Measurements from ENCODE around the gene DNAAF5. TPM values are rescaled to one million over a fixed set of nuclear protein-coding genes. Genes with fewer than 3 reads are reported as not detected.

DNAAF5 gene
- total RNA-seq, 4 donors from 2014 or later = 26.8 to 75.8 (median 45.3) TPM

DNA sequence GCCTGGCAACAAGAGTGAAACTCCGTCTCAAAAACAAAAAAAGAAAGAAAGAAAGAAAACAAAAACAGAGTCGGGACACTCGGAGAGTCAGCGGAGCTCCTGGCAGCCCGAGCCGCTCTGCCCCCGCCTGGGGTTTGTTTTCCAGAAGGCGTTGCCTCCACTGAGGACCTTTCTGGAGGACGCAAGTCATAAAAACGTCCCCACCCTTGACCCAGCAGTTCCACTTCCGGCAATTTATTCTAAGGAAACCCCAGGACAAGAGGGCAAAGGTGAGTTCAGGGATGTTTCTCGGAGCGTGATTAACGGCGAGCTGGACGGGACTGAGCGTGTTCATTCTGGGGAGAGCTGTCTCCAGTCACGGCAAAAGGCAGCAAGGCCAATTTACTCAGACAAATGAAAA lies 78.8 kb downstream of the DNAAF5 start:
- DNase-seq = peak in 2 of 3 donors; percentile 78 to 88
- Histone ChIP-seq H3K4me1 (peaks cover 0 to 20% (median 5%) of the 10 kb centered on the region in 4 donors), H3K27ac (peak overlapping the region in 3 of 4 donors; percentile 25 to 80 (median 72))

DNA sequence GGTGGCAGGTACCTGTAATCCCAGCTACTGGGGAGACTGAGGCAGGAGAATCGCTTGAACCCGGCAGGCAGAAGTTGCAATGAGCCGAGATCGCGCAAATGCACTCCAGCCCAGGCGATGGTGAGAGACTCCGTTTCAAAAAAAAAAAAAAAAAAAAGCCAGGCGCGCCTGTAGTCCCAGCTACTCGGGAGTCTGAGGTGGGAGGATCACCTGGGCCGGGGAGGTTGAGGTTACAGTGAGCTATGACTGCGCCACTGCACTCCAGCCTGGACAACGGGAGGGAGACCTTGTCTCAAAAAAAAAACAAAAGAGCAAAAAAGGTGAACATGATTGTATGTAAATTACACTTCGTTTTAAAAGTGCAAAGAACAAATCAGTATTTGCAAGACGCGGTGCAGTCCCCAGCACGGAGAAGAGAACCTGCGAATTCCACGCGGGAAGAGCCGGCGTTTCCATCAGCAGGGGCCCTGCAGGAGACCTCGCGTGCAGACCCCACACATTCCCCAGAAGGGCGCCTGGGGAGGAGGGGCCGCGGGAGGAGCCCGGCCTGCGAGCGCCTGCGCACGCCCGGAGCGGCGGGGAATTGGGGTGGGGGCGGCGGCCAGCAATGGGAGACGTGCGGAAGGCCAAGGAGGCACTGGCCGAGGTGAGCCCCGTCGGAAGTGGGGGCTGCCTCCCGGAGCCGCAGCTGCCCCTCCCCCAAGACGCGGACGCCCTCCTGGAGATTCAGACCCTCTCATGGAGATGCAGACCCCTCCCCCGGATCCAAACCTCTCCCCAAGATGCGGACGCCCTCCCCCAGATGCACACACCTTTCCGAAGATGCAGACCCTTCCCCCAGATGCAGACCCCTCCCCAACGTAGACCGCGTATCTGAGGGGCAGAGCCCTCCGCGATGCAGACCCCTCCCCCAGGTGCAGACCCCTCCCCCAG lies 89.1 kb downstream of the DNAAF5 start:
- Histone ChIP-seq H3K9me3 (no peaks in the 10 kb centered on the region), H3K27ac (peak overlapping the region; percentile 22 to 89 (median 56)), H3K27me3 (no peaks in the 10 kb centered on the region), H3K36me3 (no peaks in the 10 kb centered on the region), H3K4me3 (peak overlapping the region; percentile 64 to 96 (median 83)), H3K4me1 (peaks cover 0 to 33% (median 7%) of the 10 kb centered on the region in 4 donors)
- no peak for DNase-seq
- TF ChIP-seq POLR2A (IDR thresholded peaks at IDR 0.05) = no peak
- TF ChIP-seq, protein P1, sequence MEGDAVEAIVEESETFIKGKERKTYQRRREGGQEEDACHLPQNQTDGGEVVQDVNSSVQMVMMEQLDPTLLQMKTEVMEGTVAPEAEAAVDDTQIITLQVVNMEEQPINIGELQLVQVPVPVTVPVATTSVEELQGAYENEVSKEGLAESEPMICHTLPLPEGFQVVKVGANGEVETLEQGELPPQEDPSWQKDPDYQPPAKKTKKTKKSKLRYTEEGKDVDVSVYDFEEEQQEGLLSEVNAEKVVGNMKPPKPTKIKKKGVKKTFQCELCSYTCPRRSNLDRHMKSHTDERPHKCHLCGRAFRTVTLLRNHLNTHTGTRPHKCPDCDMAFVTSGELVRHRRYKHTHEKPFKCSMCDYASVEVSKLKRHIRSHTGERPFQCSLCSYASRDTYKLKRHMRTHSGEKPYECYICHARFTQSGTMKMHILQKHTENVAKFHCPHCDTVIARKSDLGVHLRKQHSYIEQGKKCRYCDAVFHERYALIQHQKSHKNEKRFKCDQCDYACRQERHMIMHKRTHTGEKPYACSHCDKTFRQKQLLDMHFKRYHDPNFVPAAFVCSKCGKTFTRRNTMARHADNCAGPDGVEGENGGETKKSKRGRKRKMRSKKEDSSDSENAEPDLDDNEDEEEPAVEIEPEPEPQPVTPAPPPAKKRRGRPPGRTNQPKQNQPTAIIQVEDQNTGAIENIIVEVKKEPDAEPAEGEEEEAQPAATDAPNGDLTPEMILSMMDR (IDR thresholded peaks at IDR 0.05) = no peak

More for the DNA sequence above, 78.8 kb downstream of the DNAAF5 start:
- Histone ChIP-seq H3K4me3 (peak overlapping the region in 2 of 4 donors; percentile 9 to 34), H3K27me3 (no peaks in the 10 kb centered on the region), H3K9me3 (no peaks in the 10 kb centered on the region), H3K36me3 (no peaks in the 10 kb centered on the region)
- TF ChIP-seq, protein P1 (IDR thresholded peaks at IDR 0.05) = no peak
- TF ChIP-seq POLR2A (IDR thresholded peaks at IDR 0.05) = peak in 1 of 2 donors; percentile 51

DNA sequence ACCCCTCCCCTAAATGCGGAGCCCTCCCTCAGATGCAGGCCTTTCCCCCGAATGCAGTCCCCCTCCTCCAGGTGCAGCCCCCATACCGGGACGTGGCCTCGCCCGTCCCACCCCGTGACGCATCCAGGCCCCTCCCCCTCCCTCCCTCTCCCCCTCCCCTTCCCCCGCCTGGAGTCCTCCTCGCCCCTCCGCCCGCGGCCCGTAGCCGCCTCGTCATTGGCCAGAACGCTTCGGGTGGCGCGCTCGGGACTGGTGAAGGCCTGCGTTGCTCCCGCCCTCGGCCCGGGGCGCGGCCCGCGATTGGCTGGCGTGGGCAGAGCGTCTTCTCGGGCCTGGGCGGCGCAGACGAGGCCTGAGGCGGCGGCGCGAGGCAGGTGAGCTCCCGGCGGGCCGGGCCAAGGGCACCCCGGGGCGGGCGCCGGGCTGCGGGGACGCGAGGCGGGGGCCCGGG lies 89.8 kb downstream of the DNAAF5 start:
- peak overlapping the region; percentile 22 to 91 (median 83) for H3K27ac ChIP-seq
- no peaks in the 10 kb centered on the region for H3K27me3 ChIP-seq
- H3K4me3 ChIP-seq = peak overlapping the region; percentile 64 to 96 (median 83)
- H3K36me3 ChIP-seq = no peaks in the 10 kb centered on the region
- H3K4me1 ChIP-seq = peaks cover 0 to 38% (median 7%) of the 10 kb centered on the region in 4 donors
- H3K9me3 ChIP-seq = no peaks in the 10 kb centered on the region
- TF ChIP-seq, protein P1 (IDR thresholded peaks at IDR 0.05) = no peak
- TF ChIP-seq POLR2A (IDR thresholded peaks at IDR 0.05) = peak; percentile 71 to 72
- peak; percentile 96 to 99 (median 98) for DNase-seq

DNA sequence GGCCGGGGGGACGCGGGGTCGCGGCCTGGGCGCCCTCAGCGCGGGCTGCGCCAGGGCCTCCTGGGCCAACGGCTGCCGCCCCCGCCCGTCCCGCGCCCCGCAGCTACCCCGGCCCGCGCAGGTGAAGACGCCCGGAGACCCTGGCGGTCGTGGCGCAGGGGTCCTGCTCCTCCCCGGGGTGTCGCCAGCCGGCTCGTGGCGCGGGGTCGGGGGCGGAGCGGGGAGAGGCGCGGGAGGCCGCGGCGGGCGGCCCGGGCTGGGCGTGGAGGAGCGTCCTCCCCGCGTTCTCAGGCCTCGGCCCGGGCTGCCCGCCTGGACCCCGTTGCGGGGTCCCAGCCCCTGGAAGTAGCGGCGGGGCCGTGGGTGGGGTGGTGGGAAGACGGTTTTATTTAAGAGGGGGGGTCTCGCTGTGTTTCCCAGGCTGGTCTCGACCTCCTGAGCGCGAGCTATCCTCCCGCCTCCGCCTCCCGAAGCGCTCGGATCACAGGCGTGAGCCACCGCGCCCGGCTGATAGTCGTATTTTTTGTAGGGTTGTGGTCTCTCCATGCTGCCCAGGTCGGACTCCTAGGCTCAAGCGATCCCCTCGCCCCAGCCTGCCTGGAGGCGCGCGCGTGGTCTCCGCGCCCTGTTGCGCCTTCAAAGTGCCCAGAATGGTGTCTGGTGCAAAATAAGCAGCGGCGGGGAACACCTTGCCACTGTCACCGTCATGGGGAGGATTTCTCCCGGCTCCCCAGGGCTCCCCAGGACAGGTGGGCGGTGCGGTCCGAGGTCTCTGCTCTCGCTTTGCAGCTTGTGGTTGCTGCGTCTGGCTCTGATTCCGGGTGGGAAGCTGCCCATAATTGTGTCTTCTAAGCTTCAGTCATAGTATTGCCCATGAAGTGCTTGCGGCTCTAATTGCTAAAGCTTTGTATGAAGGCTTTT lies 90.5 kb downstream of the DNAAF5 start:
- no peaks in the 10 kb centered on the region for H3K36me3 ChIP-seq
- H3K9me3 ChIP-seq = no peaks in the 10 kb centered on the region
- TF ChIP-seq POLR2A (IDR thresholded peaks at IDR 0.05) = no peak
- TF ChIP-seq, protein P1 (IDR thresholded peaks at IDR 0.05) = no peak
- H3K4me3 ChIP-seq = peak overlapping the region; percentile 64 to 96 (median 83)
- DNase-seq = peak in 2 of 3 donors; percentile 21 to 66
- H3K4me1 ChIP-seq = peaks cover 0 to 44% (median 7%) of the 10 kb centered on the region in 4 donors
- H3K27ac ChIP-seq = peak overlapping the region; percentile 77 to 91 (median 86)
- H3K27me3 ChIP-seq = no peaks in the 10 kb centered on the region
